H1 (cell line): Measurements from ENCODE around the gene NAGS. TPM values are rescaled to one million over a fixed set of nuclear protein-coding genes. Genes with fewer than 3 reads are reported as not detected.

Experiments used
- CTCF ChIA-PET: fragments of 300-600 bp; sonication (Branson Sonifier 250); formaldehyde crosslinking; loops from one replicate; lab custom pipeline; 2021; ENCODE audit not compliant: partially characterized antibody; lab: Charles Lee
- POLR2A ChIA-PET: fragments of 300-600 bp; sonication (Branson Sonifier 250); formaldehyde crosslinking; loops from one replicate; lab custom pipeline; 2021; ENCODE audit warnings: inconsistent platforms; ENCODE audit not compliant: partially characterized antibody; lab: Charles Lee
- DNase-seq, 2 experiments: peaks; one replicate each; pipeline versions ENCODE4 v3.0.0 to v3.0.0-alpha.2; 2010 to 2022; ENCODE audit warnings: low spot score in 2 of 2, low read depth in 1 of 2, mixed read lengths in 1 of 2
- FAIRE-seq: peaks from 2 replicates; lab custom pipeline; 2011; peaks lifted over from hg19 to GRCh38; lab: Jason Lieb, UNC
- H2AFZ ChIP-seq: 2 replicates; pipeline ENCODE4 v1.8.1; 2012; ENCODE audit warnings: low read length, inconsistent platforms
- H2AK5ac ChIP-seq: 2 replicates; pipeline ENCODE4 v1.6.1; 2013; ENCODE audit warnings: low read depth, low read length
- H2BK120ac ChIP-seq: replicated peaks from 2 replicates; pipeline ENCODE3; 2013; ENCODE audit warnings: low read depth, low read length, inconsistent platforms
- H2BK12ac ChIP-seq: 2 replicates; pipeline ENCODE4 v1.6.1; 2013; ENCODE audit warnings: low read depth, low read length
- H2BK15ac ChIP-seq: 2 replicates; pipeline ENCODE4 v1.6.1; 2013; ENCODE audit warnings: low read length
- H2BK20ac ChIP-seq: 2 replicates; pipeline ENCODE4 v1.6.1; 2013; ENCODE audit warnings: low read length
- H2BK5ac ChIP-seq: 2 replicates; pipeline ENCODE4 v1.6.1; 2013; ENCODE audit warnings: low read depth, low read length
- H3K14ac ChIP-seq: 2 replicates; pipeline ENCODE4 v1.6.1; 2013; ENCODE audit warnings: inconsistent platforms; ENCODE audit not compliant: insufficient read length
- H3K18ac ChIP-seq: 2 replicates; pipeline ENCODE4 v1.6.1; 2013; ENCODE audit warnings: low read length; ENCODE audit errors: extremely low read depth
- H3K23ac ChIP-seq: 2 replicates; pipeline ENCODE4 v1.6.1; 2013; ENCODE audit warnings: inconsistent platforms; ENCODE audit not compliant: insufficient read length
- H3K23me2 ChIP-seq: 2 replicates; pipeline ENCODE4 v1.6.1; 2013; ENCODE audit warnings: low read depth, low read length
- H3K27ac ChIP-seq: 2 replicates; pipeline ENCODE4 v1.6.1; 2011; ENCODE audit warnings: low read depth, low read length, inconsistent platforms
- H3K27me3 ChIP-seq, 4 experiments: replicated peaks in 1 of 4; 1 replicate in 1 of 4; 2 replicates in 3 of 4; pipeline versions ENCODE4 v1.6.1 to v1.8.1; 2011 to 2013; ENCODE audit warnings: low read length in 3 of 4, mild to moderate bottlenecking in 3 of 4, inconsistent platforms in 2 of 4, mixed read lengths in 2 of 4, moderate library complexity in 1 of 4; ENCODE audit not compliant: control insufficient read depth in 3 of 4, insufficient read depth in 3 of 4; ENCODE audit errors: extremely low read depth in 1 of 4
- H3K36me3 ChIP-seq, 4 experiments: 2 replicates each; pipeline versions ENCODE4 v1.6.1 to v1.8.1; 2011 to 2013; ENCODE audit warnings: mild to moderate bottlenecking in 4 of 4, low read length in 3 of 4, moderate library complexity in 2 of 4, control low read depth in 1 of 4, inconsistent platforms in 1 of 4; ENCODE audit not compliant: insufficient read depth in 4 of 4, control insufficient read depth in 2 of 4
- H3K4ac ChIP-seq: replicated peaks from 2 replicates; pipeline ENCODE3; 2013; ENCODE audit warnings: low read length, low read depth, mixed read lengths, inconsistent platforms; ENCODE audit not compliant: insufficient read length
- H3K4me1 ChIP-seq, 4 experiments: replicated peaks in 1 of 4; 1 replicate in 1 of 4; 2 replicates in 3 of 4; pipeline versions ENCODE4 v1.6.1 to v1.8.1; 2011 to 2013; ENCODE audit warnings: low read length in 3 of 4, inconsistent platforms in 2 of 4, mixed read lengths in 1 of 4; ENCODE audit not compliant: insufficient read depth in 4 of 4, control insufficient read depth in 3 of 4
- H3K4me2 ChIP-seq, 2 experiments: 2 replicates each; pipeline versions ENCODE4 v1.6.1 to v1.8.1; 2011 to 2013; ENCODE audit warnings: low read depth in 2 of 2, low read length in 2 of 2, control low read depth in 1 of 2, inconsistent platforms in 1 of 2, mild to moderate bottlenecking in 1 of 2; ENCODE audit not compliant: insufficient read depth in 1 of 2
- H3K4me3 ChIP-seq, 4 experiments: fragments of 200-600, 300-600 bp in 1 of 4; sonication (generic), shearing (Covaris generic), sonication (Bioruptor Twin) in 1 of 4; 2 replicates each; pipeline versions ENCODE4 v1.5.1 to v1.8.1; 2011 to 2016; ENCODE audit warnings: low read length in 4 of 4, low read depth in 3 of 4, control low read depth in 2 of 4, inconsistent platforms in 2 of 4, mild to moderate bottlenecking in 2 of 4, mixed read lengths in 1 of 4, moderate library complexity in 1 of 4; ENCODE audit not compliant: insufficient read depth in 2 of 4; ENCODE audit errors: extremely low read depth in 1 of 4
- H3K56ac ChIP-seq: replicated peaks from 2 replicates; pipeline ENCODE3; 2013; ENCODE audit warnings: low read depth, mild to moderate bottlenecking, mixed read lengths, low read length, inconsistent platforms; ENCODE audit not compliant: insufficient read length
- H3K79me1 ChIP-seq: 2 replicates; pipeline ENCODE4 v1.6.1; 2013; ENCODE audit warnings: low read depth, low read length, control low read depth
- H3K79me2 ChIP-seq, 2 experiments: 2 replicates each; pipeline versions ENCODE4 v1.6.1 to v1.8.1; 2012 to 2013; ENCODE audit warnings: low read length in 2 of 2, mild to moderate bottlenecking in 2 of 2, inconsistent platforms in 1 of 2; ENCODE audit not compliant: insufficient read depth in 2 of 2, control insufficient read depth in 1 of 2
- H3K9ac ChIP-seq, 4 experiments: replicated peaks in 1 of 4; 1 replicate in 1 of 4; 2 replicates in 3 of 4; pipeline versions ENCODE4 v1.6.1 to v1.8.1; 2011 to 2013; ENCODE audit warnings: low read depth in 3 of 4, low read length in 3 of 4, control low read depth in 2 of 4, mild to moderate bottlenecking in 2 of 4, moderate library complexity in 2 of 4, inconsistent platforms in 1 of 4; ENCODE audit errors: extremely low read depth in 1 of 4
- H3K9me3 ChIP-seq, 2 experiments: 2 replicates each; pipeline versions ENCODE4 v1.6.1 to v1.8.1; 2012 to 2013; ENCODE audit warnings: mild to moderate bottlenecking in 2 of 2, moderate library complexity in 2 of 2, control low read depth in 1 of 2, inconsistent platforms in 1 of 2, low read depth in 1 of 2, low read length in 1 of 2, mixed read lengths in 1 of 2; ENCODE audit not compliant: insufficient read depth in 2 of 2
- H4K20me1 ChIP-seq, 2 experiments: replicated peaks in 1 of 2; 2 replicates each; pipeline versions ENCODE3 to v1.8.1; 2011 to 2013; ENCODE audit warnings: inconsistent platforms in 2 of 2, low read length in 2 of 2, mild to moderate bottlenecking in 1 of 2; ENCODE audit not compliant: insufficient read depth in 2 of 2, control insufficient read depth in 1 of 2
- H4K5ac ChIP-seq: 2 replicates; pipeline ENCODE4 v1.6.1; 2013; ENCODE audit warnings: low read length, low read depth, mixed read lengths, inconsistent platforms; ENCODE audit not compliant: insufficient read length
- H4K8ac ChIP-seq: 2 replicates; pipeline ENCODE4 v1.8.0; 2013; ENCODE audit warnings: mild to moderate bottlenecking, moderate library complexity, low read length, inconsistent platforms; ENCODE audit not compliant: insufficient read depth; ENCODE audit errors: extremely low read depth
- H4K91ac ChIP-seq: replicated peaks from 2 replicates; pipeline ENCODE3; 2013; ENCODE audit warnings: low read length, mixed read lengths, inconsistent platforms; ENCODE audit not compliant: insufficient read length
- JUND ChIP-seq: IDR thresholded peaks from 2 replicates; pipeline ENCODE4 v1.6.1; 2011; ENCODE audit warnings: mild to moderate bottlenecking, improper control_type of control experiment, low read length
- RAD21 ChIP-seq, 2 experiments: IDR thresholded peaks in 1 of 2; conservative IDR thresholded peaks in 1 of 2; 2 replicates each; pipeline ENCODE4 v1.6.1; 2011; ENCODE audit warnings: low read depth in 2 of 2, low read length in 2 of 2, improper control_type of control experiment in 1 of 2, inconsistent platforms in 1 of 2, mild to moderate bottlenecking in 1 of 2, moderate library complexity in 1 of 2
- RNF2 ChIP-seq: fragments of 200-900, 300-1000 bp; sonication (generic); IDR thresholded peaks from 2 replicates; pipeline ENCODE4 v1.7.1; 2016; ENCODE audit warnings: borderline replicate concordance, low read depth, mild to moderate bottlenecking, antibody characterized with exemption, low read length; ENCODE audit not compliant: poor library complexity, severe bottlenecking; ENCODE audit errors: missing control alignments
- TBP ChIP-seq: IDR thresholded peaks from 2 replicates; pipeline ENCODE4 v1.6.1; 2011; ENCODE audit warnings: low read depth, low read length, improper control_type of control experiment
- TCF12 ChIP-seq: IDR thresholded peaks from 2 replicates; pipeline ENCODE4 v1.6.1; 2011; ENCODE audit warnings: low read depth, mild to moderate bottlenecking, low read length
- WGBS, 2 experiments: shearing (Covaris generic) in 1 of 2; methylation state at CpG; one replicate each; pipeline versions ENCODE4 v1.1.6 to v1.1.7; 2013 to 2015; ENCODE audit warnings: low lambda C conversion rate in 2 of 2, mixed read lengths in 2 of 2, inconsistent platforms in 1 of 2, low coverage in 1 of 2, missing lambda C conversion rate in 1 of 2; ENCODE audit not compliant: insufficient replicate concordance in 2 of 2, insufficient coverage in 1 of 2, insufficient read length in 1 of 2; ENCODE audit errors: extremely low coverage in 1 of 2, missing lambda C conversion rate in 1 of 2; 5-methylcytosine and 5-hydroxymethylcytosine counted together
- polyA plus RNA-seq, 7 experiments: library from polyadenylated mRNA; depleted of rRNA in 3 of 7; stranded (reverse) in 5 of 7; unstranded in 2 of 7; fragments of >200 nt in 5 of 7; fragments of 200-250 nt in 2 of 7; gene quantifications; 1 replicate in 5 of 7; 2 replicates in 1 of 7; 4 replicates in 1 of 7; pipeline versions ENCODE4 v1.2.1 to v1.2.3, GENCODE V29; 2011 to 2013; ENCODE audit warnings: missing spikeins in 2 of 7, mixed read lengths in 2 of 7
- total RNA-seq: library from RNA; stranded (reverse); fragmentation: NEBNext Ultra II Directional; extraction: Animal tissue kit (Norgen Biotek cat#: 25700); gene quantifications from 2 replicates; pipeline ENCODE4 v1.2.1, GENCODE V29; 2021
- TF ChIP-seq, protein P1 (sequence below): IDR thresholded peaks from 2 replicates; pipeline ENCODE4 v1.6.1; 2012; ENCODE audit warnings: inconsistent platforms

NAGS gene
- total and polyA plus RNA-seq, 2 of the 8 experiments (the other 6 are each of a cell fraction or from before 2014, with no cell fraction given), result 4.0 to 5.1 TPM

- no peaks in the 10 kb centered on the region for H3K36me3 ChIP-seq
- no peak overlapping the region for H3K4me2 ChIP-seq
- no peak overlapping the region for H2BK120ac ChIP-seq
- H4K20me1 ChIP-seq, result peaks cover 0 to 6% of the 10 kb centered on the region in 2 experiments
- no peaks in the 10 kb centered on the region for H3K9me3 ChIP-seq
- peak overlapping the region; percentile 54 for H3K4ac ChIP-seq
- H3K4me3 ChIP-seq, result no peak overlapping the region
- no peak for DNase-seq
- no peaks in the 10 kb centered on the region for H3K79me1 ChIP-seq
- no peak overlapping the region for H2BK20ac ChIP-seq
- H2BK12ac ChIP-seq, result 0 out of 2 replicates have a peak overlapping the region, but pooled peaks have one; percentile 33
- H3K23me2 ChIP-seq, result peaks cover 24% of the 10 kb centered on the region
- no peak overlapping the region for H4K5ac ChIP-seq
- no peak overlapping the region for H4K91ac ChIP-seq
- no peak overlapping the region for H3K27ac ChIP-seq
- H3K79me2 ChIP-seq, result no peaks in the 10 kb centered on the region
- H3K9ac ChIP-seq, result no peak overlapping the region
- peaks cover 0 to 8% (median 5%) of the 10 kb centered on the region in 4 experiments; a peak in 5 of 7 replicates for H3K4me1 ChIP-seq
- H2BK5ac ChIP-seq, result no peak overlapping the region
- no peak overlapping the region for H4K8ac ChIP-seq
- no peak for FAIRE-seq
- no peak overlapping the region for H2AFZ ChIP-seq
- POLR2A ChIA-PET, result interaction anchor here (2.1 kb wide), 1 partner anchor 64 kb away, joined by 8 read pairs; the partner anchor contains the start of gene LSM12
- WGBS, 2 experiments, result 72% methylated on average over 8 of the region's 9 CpGs; no CpG with 5 or more reads in 1 of the 2 experiments
- H2BK15ac ChIP-seq, result peak overlapping the region; percentile 73; the same call in 1 of the 2 replicates
- H3K18ac ChIP-seq, result 0 out of 2 replicates have a peak overlapping the region, but pooled peaks have one; percentile 6
- H3K27me3 ChIP-seq, result peaks cover 0 to 21% (median 18%) of the 10 kb centered on the region in 4 experiments; a peak in 6 of 7 replicates
- no peak overlapping the region for H3K23ac ChIP-seq
- CTCF ChIA-PET, result interaction anchor here (0.6 to 22.7 kb wide), 9 partner anchors 9 to 124 kb away, joined by 3 to 416 read pairs (median 4); partner anchors contain the start of gene PPY
- no peak overlapping the region for H3K14ac ChIP-seq
- H2AK5ac ChIP-seq, result no peak overlapping the region; the same call in 1 of the 2 replicates
- H3K56ac ChIP-seq, result no peak overlapping the region
- TF ChIP-seq RAD21 (IDR thresholded peaks at IDR 0.05 in 1 of 2, conservative IDR thresholded peaks at IDR 0.05 in 1 of 2; ENCODE audit: low read depth in 2 of 2, low read length in 2 of 2), result no peak
- no peak for TF ChIP-seq TCF12
- no peak for TF ChIP-seq JUND
- no peak for TF ChIP-seq TBP
- no peak for TF ChIP-seq RNF2
- TF ChIP-seq, protein P1, sequence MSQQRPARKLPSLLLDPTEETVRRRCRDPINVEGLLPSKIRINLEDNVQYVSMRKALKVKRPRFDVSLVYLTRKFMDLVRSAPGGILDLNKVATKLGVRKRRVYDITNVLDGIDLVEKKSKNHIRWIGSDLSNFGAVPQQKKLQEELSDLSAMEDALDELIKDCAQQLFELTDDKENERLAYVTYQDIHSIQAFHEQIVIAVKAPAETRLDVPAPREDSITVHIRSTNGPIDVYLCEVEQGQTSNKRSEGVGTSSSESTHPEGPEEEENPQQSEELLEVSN, result no peak
Measured at GRCh38 chr17:44002141-44002848, 2.1 kb upstream of the NAGS start.
